GM18499 (cell line): Measurements from ENCODE around the gene FNTB.
"Not testable (repeated sequence)": the region's sequence is repeated elsewhere in the genome, so short reads cannot be mapped to it uniquely, and the experiment has no call there.

ENCODE experiments used
- ATAC-seq: cut with Tn5 transposase; IDR thresholded peaks from one replicate; pipeline ENCODE4 v1.9.1; 2021; ENCODE audit warnings: moderate number of reproducible peaks; ENCODE audit not compliant: insufficient read depth, unreplicated experiment

FNTB gene

DNA sequence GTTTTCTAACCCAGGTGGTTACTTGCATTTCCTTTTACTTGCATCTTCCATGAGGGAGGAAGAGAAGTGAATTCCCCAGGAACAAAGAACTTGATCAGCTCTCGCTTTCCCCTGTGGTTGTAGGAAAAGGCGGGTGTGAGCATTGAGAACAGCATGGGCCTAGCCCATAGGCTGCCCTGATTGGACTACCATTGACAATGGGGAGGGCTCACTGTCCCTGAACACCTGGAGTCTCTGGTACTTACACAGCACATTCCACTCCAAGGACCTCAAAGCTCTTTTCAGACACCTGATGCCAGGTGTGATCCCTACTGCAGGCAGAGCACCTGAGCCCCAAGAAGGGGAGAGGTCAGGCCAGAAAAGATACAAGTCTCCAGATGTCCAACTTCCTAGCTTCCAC is 90.6 kb downstream of the FNTB start:
- no peak for ATAC-seq

DNA sequence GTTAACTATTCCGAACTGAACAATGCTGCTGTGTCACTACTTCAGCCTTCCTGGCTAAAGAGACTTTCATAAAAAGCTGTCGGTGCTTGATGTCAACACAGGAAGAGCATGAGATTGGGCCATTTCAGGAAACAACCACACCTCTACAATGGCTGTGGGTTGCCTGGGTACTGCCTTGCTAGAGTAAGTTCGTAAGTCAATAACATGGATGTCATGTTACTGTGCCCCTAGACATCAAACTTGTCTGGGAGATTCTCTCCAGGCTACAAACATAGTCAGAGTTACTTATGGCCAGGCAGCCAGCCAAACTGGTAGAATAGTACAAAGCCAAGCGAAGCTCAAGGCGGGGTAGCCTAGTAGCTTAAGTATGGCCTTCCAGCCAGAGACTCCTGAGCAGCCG is 92.5 kb downstream of the FNTB start:
- ATAC-seq: no peak

- ATAC-seq: no peak
Observed at GRCh38 chr14:65079768-65080167, 93.1 kb downstream of the FNTB start.

DNA sequence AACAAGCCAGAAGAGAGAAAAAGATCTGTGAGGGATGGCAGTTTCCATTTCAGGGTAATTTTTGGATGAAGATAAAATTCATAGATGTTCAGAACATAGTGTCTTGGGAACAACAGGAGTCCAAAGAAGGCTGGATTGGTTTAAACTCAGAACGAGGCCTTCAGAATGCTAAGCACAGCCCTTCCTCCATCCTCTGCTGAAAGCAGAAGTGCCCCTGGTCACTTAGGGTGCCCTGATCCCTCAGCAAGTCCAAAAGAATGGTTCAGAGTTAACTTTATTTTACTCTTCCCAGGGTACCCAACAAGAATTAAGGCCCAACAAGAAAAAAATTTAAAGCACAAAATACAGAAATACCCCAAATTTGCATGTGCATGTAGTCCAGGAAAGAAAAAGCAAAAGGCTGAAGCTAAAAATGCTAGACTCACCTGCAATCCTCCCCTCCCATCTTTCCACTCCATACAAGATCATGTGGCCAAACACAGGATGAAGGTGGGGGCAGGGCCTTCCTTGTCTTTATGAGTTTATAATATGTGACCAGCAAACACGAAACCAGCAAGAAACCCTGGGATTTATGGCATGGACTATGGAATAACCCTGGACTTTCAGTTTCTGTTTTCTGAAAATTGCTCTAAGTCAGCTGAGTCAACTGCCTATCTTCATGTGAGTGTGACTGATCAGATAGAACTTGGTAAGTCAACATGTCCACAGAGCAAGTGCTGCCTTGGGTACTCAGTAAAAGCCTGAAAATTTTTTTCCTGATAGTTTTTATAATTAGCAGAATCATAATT is 94.5 kb downstream of the FNTB start:
- ATAC-seq: no peak

DNA sequence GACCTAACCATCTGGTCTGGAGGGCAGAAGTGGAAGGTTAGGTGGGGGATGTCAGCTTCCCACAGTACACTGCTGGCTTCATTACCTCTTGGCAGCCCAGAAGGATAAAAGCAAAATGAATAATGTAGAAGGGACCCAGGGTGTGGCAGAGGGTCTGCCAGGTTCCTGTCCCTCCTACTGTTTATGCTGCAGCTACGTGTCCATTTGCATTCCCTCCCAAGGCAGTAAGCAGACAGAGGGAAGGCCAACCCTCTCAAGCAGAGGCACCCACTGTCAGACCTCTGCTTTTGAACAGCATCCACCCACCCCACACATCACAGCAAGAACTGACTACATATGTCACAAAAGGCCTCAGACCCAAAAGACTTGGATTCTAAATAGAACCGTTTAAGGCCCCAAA is 96.2 kb downstream of the FNTB start:
- no peak for ATAC-seq

DNA sequence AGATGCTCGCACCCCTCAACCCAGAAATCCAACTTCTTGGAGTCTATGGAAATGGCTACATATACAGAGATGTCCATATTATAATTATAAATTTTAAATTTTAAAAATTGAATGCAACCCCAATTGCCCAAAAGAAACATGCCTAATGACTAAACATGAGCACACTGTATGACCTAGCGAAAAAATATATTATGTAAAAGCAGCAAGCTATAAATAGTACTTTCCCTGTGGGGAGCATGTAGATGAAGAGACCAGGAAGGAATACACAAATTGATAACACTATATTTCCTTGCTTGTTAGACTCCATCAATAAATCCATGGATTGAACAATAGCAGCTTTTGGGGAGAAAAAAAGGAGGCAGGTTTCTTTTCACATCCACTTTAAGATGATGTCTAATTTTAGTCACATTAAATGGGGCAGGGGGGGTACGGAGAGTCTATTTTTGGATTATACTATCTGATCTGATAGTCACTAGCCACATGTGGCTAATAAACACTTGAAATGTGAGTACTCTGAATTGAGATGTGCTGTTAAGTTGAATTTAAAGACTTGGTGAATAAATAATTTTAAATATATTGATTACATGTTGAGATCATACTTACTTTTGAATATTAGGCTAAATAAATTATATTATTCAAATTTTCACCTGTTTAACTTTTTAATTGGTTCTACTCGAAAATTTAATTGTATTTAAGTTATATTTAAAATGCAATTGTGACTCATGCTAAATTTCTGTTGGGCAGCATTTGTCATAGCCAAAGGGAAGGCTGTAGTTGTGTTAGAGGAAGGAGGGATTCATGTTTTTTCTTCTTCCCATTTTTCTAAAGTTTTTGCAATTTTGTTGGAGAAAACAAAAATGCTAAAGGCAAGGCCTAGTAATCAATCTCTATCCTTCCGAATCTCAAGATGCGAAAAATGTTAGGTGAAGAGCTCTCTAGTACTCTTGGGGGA is 98.1 kb downstream of the FNTB start:
- ATAC-seq: no peak

DNA sequence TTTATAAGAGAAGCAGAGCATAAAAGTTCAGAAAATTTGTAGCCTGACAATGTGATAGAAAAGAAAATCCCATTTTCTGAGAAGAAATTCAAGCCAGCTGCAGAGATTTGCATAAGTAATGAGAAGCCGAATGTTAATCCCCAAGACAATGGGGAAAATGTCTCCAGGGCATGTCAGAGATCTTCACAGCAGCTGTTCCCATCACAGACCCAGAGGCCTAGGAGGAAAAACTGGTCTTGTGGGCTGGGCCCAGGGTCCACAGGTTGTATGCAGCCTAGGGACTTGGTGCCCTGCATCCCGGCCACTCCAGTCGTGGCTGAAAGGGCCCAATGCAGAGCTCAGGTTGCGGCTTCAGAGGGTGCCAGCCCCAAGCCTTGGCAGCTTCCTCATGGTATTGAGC is 100.0 kb downstream of the FNTB start:
- ATAC-seq: not testable (repeated sequence)

GRCh38 chr14:65087835-65088234 is 101.1 kb downstream of the FNTB start:
- ATAC-seq: not testable (repeated sequence)

- ATAC-seq: no peak
Observed at GRCh38 chr14:65092349-65092748, 105.7 kb downstream of the FNTB start.

- ATAC-seq: no peak
Observed at GRCh38 chr14:65095633-65096205, 109.0 kb downstream of the FNTB start.

GRCh38 chr14:65096323-65097089 is 109.8 kb downstream of the FNTB start:
- no peak for ATAC-seq

GRCh38 chr14:65098586-65098985 is 111.9 kb downstream of the FNTB start:
- no peak for ATAC-seq

- ATAC-seq: no peak
Observed at GRCh38 chr14:65100922-65101541, 114.3 kb downstream of the FNTB start.

GRCh38 chr14:65101631-65102440 is 115.1 kb downstream of the FNTB start:
- ATAC-seq: peak; percentile 2

DNA sequence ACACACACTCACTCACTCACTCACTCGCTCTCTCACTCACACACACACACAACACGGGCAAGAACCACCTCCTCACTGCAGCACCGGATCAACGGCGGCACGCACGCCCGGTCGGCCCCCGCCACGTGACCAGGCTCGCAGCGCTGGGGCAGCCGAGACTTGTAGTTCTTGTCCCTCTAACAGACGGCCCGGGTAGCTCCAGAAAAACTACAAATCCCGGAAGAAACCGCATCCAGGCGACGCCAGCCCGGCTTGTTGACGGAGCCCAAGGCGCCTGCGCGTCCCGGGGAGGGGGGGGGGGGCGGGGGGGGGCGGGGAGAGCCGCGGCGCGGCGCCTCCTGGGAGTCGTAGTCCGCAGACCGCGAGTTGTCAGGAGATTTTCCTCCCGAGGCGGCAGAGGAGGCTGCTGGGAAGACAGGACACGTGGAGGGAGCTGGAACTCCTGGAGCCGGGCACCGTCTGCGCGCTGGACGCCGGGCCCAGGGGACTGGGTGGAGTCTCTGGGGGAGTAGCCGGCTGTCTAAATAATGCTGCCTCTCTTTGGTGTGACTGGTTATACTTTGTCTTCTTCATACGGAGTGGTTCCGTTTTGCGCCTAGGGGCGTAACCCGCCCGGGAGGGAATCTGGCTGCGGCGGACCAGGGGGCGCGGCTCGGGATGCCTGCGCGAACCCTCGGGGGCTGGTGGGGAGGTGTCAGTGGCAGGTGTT is 115.9 kb downstream of the FNTB start, which contains the start of gene MAX:
TSS of gene MAX (minus strand) at position 77 of the 709 bp plus-strand sequence. CDS start 178 bp downstream, outside the sequence.
- peak; percentile 47 for ATAC-seq

DNA sequence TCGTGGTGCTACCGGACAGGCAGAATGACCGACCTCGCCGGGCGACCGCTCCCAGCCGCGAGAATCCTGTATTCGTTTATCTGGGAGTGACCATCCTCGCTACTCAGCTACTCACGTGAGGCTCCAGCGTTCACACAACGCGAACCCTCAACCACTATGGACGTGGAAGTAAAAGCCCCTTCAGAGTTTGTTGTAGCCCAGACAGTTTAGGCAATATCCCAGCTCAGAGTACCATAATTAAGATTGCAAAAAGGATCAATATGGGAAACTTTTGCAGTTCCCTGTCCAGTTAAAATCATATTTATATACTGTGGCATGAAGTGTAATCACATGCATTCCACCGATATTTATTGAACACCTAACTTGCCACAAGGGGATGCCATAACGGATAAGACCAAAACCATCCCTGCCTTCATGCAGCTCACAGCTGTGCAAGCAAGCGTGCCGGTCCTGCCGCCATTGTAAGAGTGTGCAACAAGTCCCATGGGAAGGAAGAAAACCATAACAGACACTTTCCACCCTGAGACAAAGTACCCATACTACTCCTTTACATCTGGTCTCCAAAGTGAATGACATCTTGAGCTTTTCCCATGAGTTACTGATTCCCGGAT is 116.6 kb downstream of the FNTB start:
- no peak for ATAC-seq

- ATAC-seq: no peak
Observed at GRCh38 chr14:65104791-65105190, 118.1 kb downstream of the FNTB start.

GRCh38 chr14:65106316-65106715 is 119.6 kb downstream of the FNTB start:
- no peak for ATAC-seq
